Tibial nerve (tissue), 4 donors: Measurements from ENCODE around the gene GALNT3. TPM values are rescaled to one million over a fixed set of nuclear protein-coding genes. Genes with fewer than 3 reads are reported as not detected.

ENCODE experiments used
- DNase-seq, 2 donors: peaks; one replicate each; pipeline ENCODE4 v3.0.0-alpha.2; 2019; ENCODE audit warnings: low spot score in 2 of 2
- H3K27ac ChIP-seq, 4 donors: fragments of 200-600 bp; sonication (generic) in 3 of 4; one replicate each; pipeline ENCODE4 v1.5.1; 2017 to 2019; ENCODE audit warnings: mild to moderate bottlenecking in 1 of 4
- H3K27me3 ChIP-seq, 2 donors: fragments of 200-600 bp; sonication (generic) in 1 of 2; one replicate each; pipeline versions ENCODE4 v1.5.1 to v1.6.0; 2017 to 2019
- H3K36me3 ChIP-seq, 3 donors: fragments of 200-600 bp; sonication (generic); one replicate each; pipeline ENCODE4 v1.5.1; 2018 to 2019
- H3K4me1 ChIP-seq, 4 donors: fragments of 200-600 bp; sonication (generic) in 3 of 4; one replicate each; pipeline ENCODE4 v1.5.1; 2017 to 2019
- H3K4me3 ChIP-seq, 4 donors: fragments of 200-600 bp; sonication (generic) in 3 of 4; one replicate each; pipeline ENCODE4 v1.5.1; 2017 to 2019; ENCODE audit warnings: mild to moderate bottlenecking in 1 of 4, moderate library complexity in 1 of 4
- H3K9me3 ChIP-seq, 4 donors: fragments of 200-600 bp; sonication (generic) in 3 of 4; one replicate each; pipeline ENCODE4 v1.5.1; 2017 to 2019
- EP300 ChIP-seq, 2 donors: sonication (generic); formaldehyde crosslinking; IDR thresholded peaks; one replicate each; pipeline ENCODE4 v1.6.1; 2017; ENCODE audit warnings: antibody characterized with exemption in 2 of 2, mild to moderate bottlenecking in 1 of 2
- POLR2A ChIP-seq, 2 donors: fragments of 450-650 bp; IDR thresholded peaks; one replicate each; pipeline ENCODE4 v1.6.1; 2017; ENCODE audit warnings: antibody characterized with exemption in 2 of 2, mild to moderate bottlenecking in 2 of 2, moderate library complexity in 2 of 2
- WGBS, 2 donors: methylation state at CpG; one replicate each; pipeline ENCODE4 v1.1.5; 2018; 5-methylcytosine and 5-hydroxymethylcytosine counted together
- total RNA-seq, 4 donors: library from RNA; depleted of rRNA; stranded (reverse); fragments of >200 nt; gene quantifications; one replicate each; pipeline ENCODE4 v1.1.0, GENCODE V29; 2016
- TF ChIP-seq, protein P1 (sequence below), 5 experiments: fragments of 200-600 bp in 3 of 5; fragments of 450-650 bp in 2 of 5; sonication (generic) in 3 of 5; IDR thresholded peaks; one replicate each; pipeline ENCODE4 v1.5.1; 2016 to 2019; ENCODE audit warnings: antibody characterized with exemption in 5 of 5, mild to moderate bottlenecking in 3 of 5, moderate library complexity in 2 of 5

Gene GALNT3
- total RNA-seq, 4 donors from 2014 or later: 1.0 to 7.9 (median 2.6) TPM

DNA sequence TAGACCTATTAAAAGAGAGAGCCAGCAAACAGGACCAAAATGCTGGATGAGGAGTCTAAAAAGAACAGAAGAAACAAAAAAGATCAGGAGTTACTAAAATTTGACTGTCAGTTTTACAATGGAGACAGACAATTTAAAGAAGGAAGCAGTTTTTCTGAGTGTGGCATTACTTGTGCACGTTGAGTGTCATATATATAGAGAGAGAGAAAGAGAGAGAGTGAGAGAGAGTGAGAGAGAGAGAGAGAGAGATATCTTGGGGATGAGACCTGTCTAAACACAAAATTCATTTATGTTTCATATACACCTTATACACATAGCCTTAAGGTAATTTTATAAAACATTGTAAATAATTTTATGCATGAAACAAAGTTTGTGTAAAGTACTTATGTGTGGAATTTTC is 2.1 kb upstream of the GALNT3 start:
- Histone ChIP-seq H3K27ac (no peak overlapping the region), H3K9me3 (no peaks in the 10 kb centered on the region), H3K4me1 (peaks cover 0 to 22% (median 17%) of the 10 kb centered on the region in 4 donors), H3K36me3 (no peaks in the 10 kb centered on the region), H3K27me3 (peaks cover 0 to 18% of the 10 kb centered on the region in 2 donors), H3K4me3 (no peak overlapping the region)
- WGBS, 2 donors: 73 to 80% methylated on average over 1 of the region's 1 CpG
- TF ChIP-seq POLR2A (IDR thresholded peaks at IDR 0.05): no peak
- TF ChIP-seq, protein P1, sequence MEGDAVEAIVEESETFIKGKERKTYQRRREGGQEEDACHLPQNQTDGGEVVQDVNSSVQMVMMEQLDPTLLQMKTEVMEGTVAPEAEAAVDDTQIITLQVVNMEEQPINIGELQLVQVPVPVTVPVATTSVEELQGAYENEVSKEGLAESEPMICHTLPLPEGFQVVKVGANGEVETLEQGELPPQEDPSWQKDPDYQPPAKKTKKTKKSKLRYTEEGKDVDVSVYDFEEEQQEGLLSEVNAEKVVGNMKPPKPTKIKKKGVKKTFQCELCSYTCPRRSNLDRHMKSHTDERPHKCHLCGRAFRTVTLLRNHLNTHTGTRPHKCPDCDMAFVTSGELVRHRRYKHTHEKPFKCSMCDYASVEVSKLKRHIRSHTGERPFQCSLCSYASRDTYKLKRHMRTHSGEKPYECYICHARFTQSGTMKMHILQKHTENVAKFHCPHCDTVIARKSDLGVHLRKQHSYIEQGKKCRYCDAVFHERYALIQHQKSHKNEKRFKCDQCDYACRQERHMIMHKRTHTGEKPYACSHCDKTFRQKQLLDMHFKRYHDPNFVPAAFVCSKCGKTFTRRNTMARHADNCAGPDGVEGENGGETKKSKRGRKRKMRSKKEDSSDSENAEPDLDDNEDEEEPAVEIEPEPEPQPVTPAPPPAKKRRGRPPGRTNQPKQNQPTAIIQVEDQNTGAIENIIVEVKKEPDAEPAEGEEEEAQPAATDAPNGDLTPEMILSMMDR (IDR thresholded peaks at IDR 0.05): no peak
- no peak for TF ChIP-seq EP300 (IDR thresholded peaks at IDR 0.05)
- DNase-seq: no peak

DNA sequence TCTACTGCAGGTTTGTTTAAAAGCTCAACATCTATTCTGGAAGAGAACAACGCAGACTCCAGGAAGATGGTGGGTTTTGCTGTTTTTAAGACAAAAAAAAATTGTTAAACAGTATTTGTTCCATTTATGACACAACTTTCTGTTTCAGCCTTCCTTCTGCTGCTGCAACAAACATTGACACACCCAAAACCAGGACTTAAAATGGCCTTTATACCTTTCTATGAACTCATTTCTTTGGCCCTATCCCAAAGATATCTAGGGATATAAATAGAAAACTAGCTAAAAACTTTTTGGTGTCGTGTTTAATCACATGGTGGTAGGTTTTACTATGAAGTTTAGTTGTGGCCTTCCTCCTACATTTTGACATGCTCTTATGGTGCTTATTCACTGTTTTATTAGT is 964 bp upstream of the GALNT3 start:
- H3K9me3 ChIP-seq: no peaks in the 10 kb centered on the region
- peaks cover 0 to 22% (median 18%) of the 10 kb centered on the region in 4 donors for H3K4me1 ChIP-seq
- peak overlapping the region; percentile 20 to 62 (median 54) for H3K4me3 ChIP-seq
- no peak for DNase-seq
- 54 to 64% methylated on average over 2 of the region's 2 CpGs for WGBS, 2 donors
- H3K36me3 ChIP-seq: no peaks in the 10 kb centered on the region
- TF ChIP-seq EP300 (IDR thresholded peaks at IDR 0.05) (no peak), POLR2A (IDR thresholded peaks at IDR 0.05) (no peak)
- TF ChIP-seq, protein P1 (IDR thresholded peaks at IDR 0.05): no peak
- peaks cover 0 to 18% of the 10 kb centered on the region in 2 donors for H3K27me3 ChIP-seq
- H3K27ac ChIP-seq: peak overlapping the region in 1 of 4 donors; percentile 80

DNA sequence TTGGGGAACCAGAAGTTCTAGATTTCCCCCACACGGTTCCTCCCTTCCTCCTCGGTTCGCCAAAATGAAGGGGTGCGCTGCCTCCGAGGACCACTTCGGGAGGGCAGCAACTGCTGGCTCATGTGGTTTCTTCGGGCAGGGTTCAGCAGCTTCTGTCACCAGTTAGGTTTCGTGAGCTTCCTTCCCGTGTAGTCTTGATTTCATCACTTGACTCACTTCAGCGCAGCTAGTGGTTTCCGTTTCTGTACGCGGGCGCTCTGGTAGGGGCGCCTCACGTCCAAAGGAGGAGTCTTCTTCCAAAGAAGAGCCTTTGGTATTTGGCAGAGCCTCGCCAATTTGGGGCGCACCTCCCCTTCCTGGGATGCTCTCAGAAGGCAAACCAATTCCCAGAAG is 485 bp upstream of the GALNT3 start:
- Histone ChIP-seq H3K9me3 (no peaks in the 10 kb centered on the region), H3K4me1 (peaks cover 0 to 22% (median 18%) of the 10 kb centered on the region in 4 donors), H3K4me3 (peak overlapping the region; percentile 20 to 62 (median 54)), H3K36me3 (no peaks in the 10 kb centered on the region), H3K27ac (peak overlapping the region in 2 of 4 donors; percentile 13 to 80), H3K27me3 (peaks cover 0 to 18% of the 10 kb centered on the region in 2 donors)
- DNase-seq: peak in 1 of 2 donors; percentile 14
- WGBS, 2 donors: 20 to 22% methylated on average over 18 of the region's 18 CpGs
- TF ChIP-seq POLR2A (IDR thresholded peaks at IDR 0.05) (no peak), EP300 (IDR thresholded peaks at IDR 0.05) (no peak)
- TF ChIP-seq, protein P1 (IDR thresholded peaks at IDR 0.05): no peak

DNA sequence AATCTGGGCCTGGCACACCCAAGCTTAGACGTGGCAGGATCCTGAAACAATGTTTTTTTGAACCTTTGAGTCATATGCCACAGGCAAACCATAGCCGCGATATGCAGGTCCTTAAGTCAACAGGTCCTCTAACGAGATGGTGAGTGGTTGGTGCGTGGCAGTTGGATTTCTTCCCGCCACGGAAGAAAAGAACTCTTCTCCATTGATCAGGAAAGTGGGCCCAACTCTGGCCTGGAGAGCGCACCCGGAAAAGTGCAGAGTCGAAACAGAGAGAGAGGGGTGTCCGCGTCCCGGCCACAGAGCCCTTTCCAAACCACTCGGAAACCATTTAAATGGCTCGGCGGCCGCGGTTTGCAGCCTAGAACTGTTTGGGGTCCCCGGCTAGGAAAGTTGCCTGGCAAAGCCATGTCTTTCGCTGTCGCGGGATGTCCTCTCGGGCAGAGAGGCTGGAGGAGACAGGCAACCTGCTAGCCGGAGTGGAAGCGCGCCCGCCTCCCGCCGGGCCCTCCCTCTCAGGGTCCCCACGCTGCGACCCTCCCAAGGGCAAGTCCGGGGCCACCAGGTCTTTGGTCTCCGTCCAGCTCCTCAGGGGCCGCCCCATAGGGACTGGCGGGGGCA is 777 bp downstream of the GALNT3 start:
- no peak for TF ChIP-seq POLR2A (IDR thresholded peaks at IDR 0.05)
- TF ChIP-seq, protein P1 (IDR thresholded peaks at IDR 0.05): no peak
- no peak for TF ChIP-seq EP300 (IDR thresholded peaks at IDR 0.05)
- DNase-seq: no peak
- 28 to 37% methylated on average over 28 to 35 of the region's 35 CpGs for WGBS, 2 donors
- H3K27me3 ChIP-seq: peaks cover 0 to 18% of the 10 kb centered on the region in 2 donors
- H3K27ac ChIP-seq: peak overlapping the region in 1 of 4 donors; percentile 80
- H3K4me3 ChIP-seq: peak overlapping the region; percentile 20 to 62 (median 54)
- no peaks in the 10 kb centered on the region for H3K36me3 ChIP-seq
- peaks cover 0 to 22% (median 18%) of the 10 kb centered on the region in 4 donors for H3K4me1 ChIP-seq
- H3K9me3 ChIP-seq: no peaks in the 10 kb centered on the region

DNA sequence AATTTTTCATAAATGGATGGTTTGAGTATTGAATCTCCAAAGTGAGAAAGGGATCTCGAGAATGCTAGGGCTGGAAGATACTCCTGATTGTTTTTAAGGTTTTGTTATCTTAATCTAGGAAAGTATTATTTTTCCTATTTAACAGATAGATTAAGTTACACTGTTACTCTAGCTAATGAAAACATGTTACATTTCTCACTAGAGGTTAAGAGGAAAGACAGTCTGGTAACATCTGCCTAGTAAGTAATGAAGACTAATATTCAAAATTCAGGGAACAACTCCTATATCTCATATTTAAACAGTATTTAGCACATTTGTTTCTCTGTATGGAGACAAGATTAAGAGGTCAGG is 2.0 kb downstream of the GALNT3 start:
- no peak for DNase-seq
- H3K27ac ChIP-seq: no peak overlapping the region
- 41% methylated on average over 1 of the region's 1 CpG for WGBS, 2 donors
- H3K27me3 ChIP-seq: peaks cover 0 to 18% of the 10 kb centered on the region in 2 donors
- TF ChIP-seq POLR2A (IDR thresholded peaks at IDR 0.05) (no peak), EP300 (IDR thresholded peaks at IDR 0.05) (no peak)
- TF ChIP-seq, protein P1 (IDR thresholded peaks at IDR 0.05): no peak
- H3K4me1 ChIP-seq: peaks cover 0 to 22% (median 18%) of the 10 kb centered on the region in 4 donors
- H3K9me3 ChIP-seq: no peaks in the 10 kb centered on the region
- H3K4me3 ChIP-seq: no peak overlapping the region
- H3K36me3 ChIP-seq: no peaks in the 10 kb centered on the region
